Memory B cell (primary cell): Measurements from ENCODE around the gene NOG.
A peak's percentile ranks its signal among the peaks of the same experiment; 100 is the strongest.

Source experiments
- ATAC-seq: fragments of 150-1000 bp; cut with Tn5 transposase; 2 replicates; pipeline ENCODE4 v1.10.0; 2021; ENCODE audit warnings: low read depth, mild to moderate bottlenecking, moderate library complexity
- DNase-seq, 2 donors: peaks; one replicate each; pipeline ENCODE4 v3.0.0; 2022; ENCODE audit warnings: low spot score in 2 of 2
- H3K27ac Mint-ChIP-seq: one replicate; pipeline ENCODE4 v1.8.0; 2022; ENCODE audit warnings: mild to moderate bottlenecking, moderate library complexity, mixed read lengths
- H3K27me3 Mint-ChIP-seq: one replicate; pipeline ENCODE4 v1.8.0; 2022; ENCODE audit warnings: mixed read lengths
- H3K36me3 Mint-ChIP-seq: one replicate; pipeline ENCODE4 v1.8.0; 2022; ENCODE audit warnings: mild to moderate bottlenecking, mixed read lengths
- H3K4me1 Mint-ChIP-seq: one replicate; pipeline ENCODE4 v1.8.0; 2022; ENCODE audit warnings: mixed read lengths
- H3K4me3 Mint-ChIP-seq: one replicate; pipeline ENCODE4 v1.8.0; 2022; ENCODE audit warnings: mild to moderate bottlenecking, moderate library complexity, mixed read lengths
- H3K9me3 Mint-ChIP-seq: one replicate; pipeline ENCODE4 v1.8.0; 2022; ENCODE audit warnings: mixed read lengths

NOG gene

DNA sequence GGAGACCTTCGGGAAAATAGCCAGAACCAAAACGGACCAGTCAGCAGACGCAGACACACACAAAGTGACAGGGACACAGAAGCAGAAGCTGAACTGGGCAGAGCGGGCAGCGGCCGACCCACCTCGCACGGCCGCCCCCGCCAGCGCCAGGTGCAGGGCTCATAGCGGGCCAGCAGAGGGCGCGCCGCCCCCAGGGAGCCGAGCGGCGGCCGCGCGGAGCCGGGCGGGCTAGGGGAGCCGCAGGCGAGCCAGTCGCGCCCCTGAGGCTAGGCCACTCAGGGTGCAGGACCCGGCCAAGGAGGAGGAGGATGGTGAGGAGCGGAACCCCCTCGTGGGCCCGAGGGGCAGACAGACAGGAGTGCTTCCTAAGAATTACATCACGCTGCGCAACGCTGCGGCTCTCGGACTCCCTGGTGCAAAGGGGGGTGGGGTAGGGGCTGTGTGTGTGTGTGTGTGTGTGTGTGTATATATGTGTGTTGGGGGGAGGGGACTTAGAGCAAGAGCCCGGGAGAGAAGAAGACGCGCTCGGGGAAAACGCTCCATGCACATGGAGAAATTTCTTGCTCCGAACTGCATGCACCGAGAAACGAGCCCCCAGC, 913 bp upstream of the NOG start:
- ATAC-seq (peak; percentile 72), DNase-seq (peak; percentile 66 to 79)
- Mint-ChIP-seq H3K27me3 (peaks cover 27% of the 10 kb centered on the region), H3K4me1 (peaks cover 13% of the 10 kb centered on the region), H3K4me3 (peak overlapping the region; percentile 73), H3K27ac (no peak overlapping the region), H3K9me3 (no peaks in the 10 kb centered on the region), H3K36me3 (no peaks in the 10 kb centered on the region)

DNA sequence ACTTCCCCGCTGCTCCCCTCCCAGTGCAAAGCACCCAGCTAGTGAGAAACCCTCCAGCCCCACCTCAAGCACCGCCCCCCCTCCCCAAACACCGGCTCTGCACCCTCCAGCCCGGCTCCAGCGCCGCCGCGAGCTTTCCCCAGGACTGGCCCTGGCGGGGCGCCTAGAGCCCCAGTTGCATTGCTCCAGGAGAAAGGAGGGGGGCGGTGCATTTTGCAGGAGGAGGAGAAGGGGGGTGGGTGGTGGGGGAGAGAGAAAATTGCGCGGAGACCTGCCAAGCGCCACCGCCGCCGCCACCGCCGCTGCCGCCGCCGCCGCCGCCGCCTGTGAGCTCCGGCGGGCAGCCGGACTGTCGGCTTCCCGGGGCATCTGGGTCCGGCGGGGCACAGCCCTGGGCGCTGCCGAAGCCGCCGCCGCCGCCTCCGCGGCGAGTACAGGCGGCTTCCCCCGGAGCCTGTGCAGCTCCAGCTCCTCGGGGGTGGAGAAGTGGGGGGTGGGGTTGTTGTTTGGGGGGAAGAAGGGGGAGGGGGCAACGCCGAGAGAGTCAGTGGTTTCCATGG, 333 bp upstream of the NOG start:
- H3K4me3 Mint-ChIP-seq: peak overlapping the region; percentile 73
- H3K4me1 Mint-ChIP-seq: peaks cover 13% of the 10 kb centered on the region
- peaks cover 28% of the 10 kb centered on the region for H3K27me3 Mint-ChIP-seq
- ATAC-seq (peak; percentile 34), DNase-seq (peak; percentile 4 to 26)
- no peak overlapping the region for H3K27ac Mint-ChIP-seq
- H3K9me3 Mint-ChIP-seq: no peaks in the 10 kb centered on the region
- H3K36me3 Mint-ChIP-seq: no peaks in the 10 kb centered on the region

DNA sequence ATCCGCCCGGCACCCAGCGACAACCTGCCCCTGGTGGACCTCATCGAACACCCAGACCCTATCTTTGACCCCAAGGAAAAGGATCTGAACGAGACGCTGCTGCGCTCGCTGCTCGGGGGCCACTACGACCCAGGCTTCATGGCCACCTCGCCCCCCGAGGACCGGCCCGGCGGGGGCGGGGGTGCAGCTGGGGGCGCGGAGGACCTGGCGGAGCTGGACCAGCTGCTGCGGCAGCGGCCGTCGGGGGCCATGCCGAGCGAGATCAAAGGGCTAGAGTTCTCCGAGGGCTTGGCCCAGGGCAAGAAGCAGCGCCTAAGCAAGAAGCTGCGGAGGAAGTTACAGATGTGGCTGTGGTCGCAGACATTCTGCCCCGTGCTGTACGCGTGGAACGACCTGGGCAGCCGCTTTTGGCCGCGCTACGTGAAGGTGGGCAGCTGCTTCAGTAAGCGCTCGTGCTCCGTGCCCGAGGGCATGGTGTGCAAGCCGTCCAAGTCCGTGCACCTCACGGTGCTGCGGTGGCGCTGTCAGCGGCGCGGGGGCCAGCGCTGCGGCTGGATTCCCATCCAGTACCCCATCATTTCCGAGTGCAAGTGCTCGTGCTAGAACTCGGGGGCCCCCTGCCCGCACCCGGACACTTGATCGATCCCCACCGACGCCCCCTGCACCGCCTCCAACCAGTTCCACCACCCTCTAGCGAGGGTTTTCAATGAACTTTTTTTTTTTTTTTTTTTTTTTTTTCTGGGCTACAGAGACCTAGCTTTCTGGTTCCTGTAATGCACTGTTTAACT, 1.0 kb downstream of the NOG start:
- no peaks in the 10 kb centered on the region for H3K36me3 Mint-ChIP-seq
- peaks cover 31% of the 10 kb centered on the region for H3K27me3 Mint-ChIP-seq
- no peak overlapping the region for H3K27ac Mint-ChIP-seq
- H3K4me1 Mint-ChIP-seq: peaks cover 15% of the 10 kb centered on the region
- ATAC-seq (peak; percentile 30), DNase-seq (peak in 1 of 2 donors; percentile 35)
- H3K4me3 Mint-ChIP-seq: peak overlapping the region; percentile 57
- H3K9me3 Mint-ChIP-seq: no peaks in the 10 kb centered on the region

DNA sequence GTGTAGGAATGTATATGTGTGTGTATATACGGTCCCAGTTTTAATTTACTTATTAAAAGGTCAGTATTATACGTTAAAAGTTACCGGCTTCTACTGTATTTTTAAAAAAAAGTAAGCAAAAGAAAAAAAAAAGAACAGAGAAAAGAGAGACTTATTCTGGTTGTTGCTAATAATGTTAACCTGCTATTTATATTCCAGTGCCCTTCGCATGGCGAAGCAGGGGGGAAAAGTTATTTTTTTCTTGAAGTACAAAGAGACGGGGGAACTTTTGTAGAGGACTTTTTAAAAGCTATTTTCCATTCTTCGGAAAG, 1.6 kb downstream of the NOG start:
- H3K27me3 Mint-ChIP-seq: peaks cover 33% of the 10 kb centered on the region
- no peak overlapping the region for H3K27ac Mint-ChIP-seq
- no peaks in the 10 kb centered on the region for H3K9me3 Mint-ChIP-seq
- peaks cover 15% of the 10 kb centered on the region for H3K4me1 Mint-ChIP-seq
- DNase-seq (no peak), ATAC-seq (no peak)
- H3K36me3 Mint-ChIP-seq: no peaks in the 10 kb centered on the region
- H3K4me3 Mint-ChIP-seq: no peak overlapping the region

DNA sequence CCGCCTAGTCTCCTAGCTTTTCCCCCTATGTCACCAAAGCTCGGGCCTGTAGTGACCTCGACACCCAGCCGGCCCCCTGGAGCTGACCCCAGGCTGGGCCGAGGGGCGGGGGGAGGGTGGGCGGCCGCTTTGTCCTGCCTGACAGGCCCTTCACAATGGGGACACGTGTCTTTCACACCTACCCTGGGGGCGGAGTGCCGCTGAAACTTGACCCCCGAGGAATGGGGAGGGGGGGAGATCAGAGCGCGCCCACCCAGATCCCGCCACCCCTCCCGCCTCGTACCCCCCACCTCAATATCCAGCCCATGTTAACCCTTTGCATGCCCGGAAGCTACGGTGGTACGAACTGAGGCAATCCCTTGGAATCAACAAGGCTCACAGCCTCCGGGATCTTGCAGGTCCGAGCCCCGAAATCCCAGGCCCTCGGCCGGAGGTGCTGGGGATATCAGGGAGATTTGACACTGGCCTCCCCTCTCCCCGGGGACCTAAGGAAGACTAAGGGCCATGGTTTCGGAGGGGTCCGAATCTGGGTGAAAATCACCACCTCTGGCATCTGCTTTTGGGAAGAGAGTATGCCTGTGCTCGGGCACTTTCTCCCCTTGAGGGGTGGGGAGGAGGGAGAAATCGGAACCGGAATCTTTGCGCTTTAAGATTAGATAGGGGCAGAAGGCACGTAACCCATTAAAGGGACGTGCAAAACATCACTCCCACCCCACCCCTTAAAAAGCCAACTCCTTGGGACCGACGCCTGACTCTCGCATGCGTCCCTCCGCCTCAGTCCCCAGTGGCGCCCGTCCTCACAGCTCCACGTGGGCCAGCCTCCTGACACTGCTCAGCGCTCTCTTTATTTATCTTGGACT, 2.6 kb downstream of the NOG start:
- no peak overlapping the region for H3K27ac Mint-ChIP-seq
- ATAC-seq (no peak), DNase-seq (no peak)
- H3K4me3 Mint-ChIP-seq: peak overlapping the region; percentile 58
- peaks cover 33% of the 10 kb centered on the region for H3K27me3 Mint-ChIP-seq
- H3K9me3 Mint-ChIP-seq: no peaks in the 10 kb centered on the region
- H3K36me3 Mint-ChIP-seq: no peaks in the 10 kb centered on the region
- H3K4me1 Mint-ChIP-seq: peaks cover 15% of the 10 kb centered on the region

DNA sequence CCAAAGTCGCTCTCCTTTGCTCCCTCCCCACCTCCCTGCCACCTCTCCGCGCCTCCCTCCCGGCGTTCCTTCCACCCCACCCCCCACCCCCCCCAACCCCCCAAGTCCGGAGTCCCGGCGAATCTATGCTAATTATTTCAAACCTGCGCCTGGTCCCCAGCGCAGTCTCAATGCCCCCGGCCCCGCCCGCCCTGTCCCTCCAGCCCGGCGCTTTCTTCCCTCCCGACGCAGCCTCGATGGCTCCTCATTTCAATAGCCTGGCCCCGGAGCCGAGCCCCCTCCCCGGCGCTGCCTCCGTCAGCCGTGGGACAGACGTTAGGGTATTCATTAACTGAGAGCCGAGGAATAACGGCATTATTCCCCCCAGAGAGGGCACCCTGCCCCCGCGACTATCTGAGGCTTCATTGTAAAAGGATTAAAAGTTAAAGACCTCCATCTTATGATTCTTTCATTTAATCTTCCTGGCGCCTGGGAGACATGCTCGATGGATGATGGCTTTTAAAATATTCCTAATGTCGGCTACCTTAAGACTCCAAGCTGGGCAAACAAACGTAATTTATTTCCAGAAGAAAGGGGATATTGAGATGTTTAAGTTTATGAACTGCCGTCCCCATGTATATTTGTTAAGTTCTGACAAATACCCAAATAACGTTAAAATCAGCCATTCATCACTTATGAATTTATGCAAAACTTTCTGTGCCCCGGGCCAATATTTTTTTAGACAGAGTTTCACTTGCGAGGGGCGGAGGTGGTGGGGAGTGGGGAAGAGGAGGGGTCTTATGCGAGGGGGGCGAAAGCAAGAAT, 3.4 kb downstream of the NOG start:
- peaks cover 30% of the 10 kb centered on the region for H3K27me3 Mint-ChIP-seq
- ATAC-seq (no peak), DNase-seq (no peak)
- no peak overlapping the region for H3K27ac Mint-ChIP-seq
- peaks cover 15% of the 10 kb centered on the region for H3K4me1 Mint-ChIP-seq
- peak overlapping the region; percentile 66 for H3K4me3 Mint-ChIP-seq
- H3K9me3 Mint-ChIP-seq: no peaks in the 10 kb centered on the region
- no peaks in the 10 kb centered on the region for H3K36me3 Mint-ChIP-seq

DNA sequence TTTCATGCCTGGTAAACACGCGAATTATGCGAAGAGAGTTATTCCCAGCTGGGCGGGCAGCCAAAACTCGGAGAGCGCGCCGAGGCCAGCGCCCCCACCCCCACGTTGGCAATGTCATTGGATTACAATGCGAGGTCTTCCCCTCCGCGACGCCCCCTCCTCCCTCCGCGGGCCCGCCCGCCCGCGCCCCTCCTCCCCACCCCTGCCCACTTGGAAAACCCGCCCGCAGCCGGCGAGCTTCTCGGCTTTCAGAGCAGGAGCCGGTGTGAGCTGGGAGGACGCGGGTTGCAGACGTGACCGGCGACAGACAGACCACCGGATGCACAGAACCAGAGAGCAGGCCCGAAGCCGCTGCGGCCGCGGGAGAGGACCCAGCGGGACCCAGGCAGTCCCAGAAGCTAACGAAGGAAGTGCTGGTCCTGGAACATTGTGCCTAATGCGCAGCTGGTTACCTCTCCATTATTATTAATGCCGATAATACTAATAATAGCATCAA, 4.0 kb downstream of the NOG start:
- Mint-ChIP-seq H3K4me1 (peaks cover 12% of the 10 kb centered on the region), H3K4me3 (peak overlapping the region; percentile 66), H3K36me3 (no peaks in the 10 kb centered on the region), H3K9me3 (no peaks in the 10 kb centered on the region), H3K27ac (no peak overlapping the region), H3K27me3 (peaks cover 24% of the 10 kb centered on the region)
- DNase-seq: no peak
- ATAC-seq: no peak

DNA sequence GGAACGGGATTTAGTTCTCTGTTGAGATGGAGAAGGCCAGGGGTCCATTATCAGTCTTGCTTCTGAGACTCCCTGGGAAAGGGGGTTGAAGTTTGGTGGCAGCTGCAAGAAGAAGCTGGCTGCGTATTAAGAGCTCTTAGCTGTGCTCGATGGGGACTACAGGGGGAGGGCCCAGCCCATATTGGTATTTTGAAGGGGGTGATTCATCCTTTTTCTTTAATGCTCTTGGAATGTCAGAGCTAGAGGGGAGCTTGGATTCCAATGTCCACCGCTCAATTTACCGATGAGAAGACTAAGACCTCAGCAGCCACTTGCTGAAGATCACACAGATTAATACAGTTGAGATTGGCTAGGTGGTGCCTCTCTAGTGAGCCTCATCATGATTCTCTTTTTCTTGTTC, 5.0 kb downstream of the NOG start:
- Mint-ChIP-seq H3K36me3 (no peaks in the 10 kb centered on the region), H3K4me1 (peaks cover 11% of the 10 kb centered on the region), H3K27ac (no peak overlapping the region), H3K4me3 (no peak overlapping the region), H3K9me3 (no peaks in the 10 kb centered on the region), H3K27me3 (peaks cover 23% of the 10 kb centered on the region)
- ATAC-seq: no peak
- DNase-seq: no peak

DNA sequence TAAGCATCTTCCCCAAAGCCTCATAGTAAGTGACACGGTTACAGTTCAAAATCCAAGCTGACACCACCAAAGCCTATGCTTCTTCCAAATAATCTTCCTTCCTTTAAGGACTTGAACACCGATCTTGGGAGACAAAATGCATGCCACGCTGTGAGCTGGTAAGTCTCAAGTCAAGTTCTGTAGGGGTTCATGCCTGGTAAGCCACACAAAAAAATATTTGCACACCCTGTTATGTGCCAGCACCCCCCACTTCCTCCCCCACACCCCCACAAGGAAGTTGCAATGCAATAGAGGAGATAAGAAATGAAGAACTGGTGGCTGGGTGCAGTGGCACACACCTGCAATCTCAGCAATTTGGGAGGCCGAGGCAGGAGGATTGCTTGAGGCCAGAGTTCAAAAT, 5.6 kb downstream of the NOG start:
- H3K4me1 Mint-ChIP-seq: peaks cover 11% of the 10 kb centered on the region
- no peak overlapping the region for H3K27ac Mint-ChIP-seq
- H3K9me3 Mint-ChIP-seq: no peaks in the 10 kb centered on the region
- H3K36me3 Mint-ChIP-seq: no peaks in the 10 kb centered on the region
- ATAC-seq: no peak
- H3K4me3 Mint-ChIP-seq: no peak overlapping the region
- peaks cover 23% of the 10 kb centered on the region for H3K27me3 Mint-ChIP-seq
- DNase-seq: no peak

DNA sequence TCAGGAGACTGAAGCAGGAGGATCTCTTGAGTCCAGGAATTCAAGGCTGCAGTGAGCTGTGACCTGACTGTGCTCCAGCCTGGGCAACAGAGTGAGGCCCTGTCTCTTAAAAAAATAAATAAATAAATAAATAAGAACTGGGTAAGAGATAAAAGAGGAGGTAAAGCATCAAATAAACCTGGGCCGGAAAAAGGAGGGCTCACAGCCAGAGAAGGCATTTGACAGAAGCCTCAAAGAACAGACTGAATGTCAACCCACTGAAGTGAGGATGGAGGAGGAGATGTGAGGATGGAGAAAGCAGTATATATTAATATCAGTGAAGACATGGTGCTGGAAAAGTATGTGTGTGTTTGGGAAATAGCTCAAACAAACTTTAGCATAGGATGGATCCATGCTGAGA, 6.1 kb downstream of the NOG start:
- Mint-ChIP-seq H3K36me3 (no peaks in the 10 kb centered on the region), H3K27me3 (peaks cover 23% of the 10 kb centered on the region), H3K27ac (no peak overlapping the region), H3K9me3 (no peaks in the 10 kb centered on the region), H3K4me3 (no peak overlapping the region), H3K4me1 (peaks cover 11% of the 10 kb centered on the region)
- ATAC-seq (no peak), DNase-seq (no peak)

DNA sequence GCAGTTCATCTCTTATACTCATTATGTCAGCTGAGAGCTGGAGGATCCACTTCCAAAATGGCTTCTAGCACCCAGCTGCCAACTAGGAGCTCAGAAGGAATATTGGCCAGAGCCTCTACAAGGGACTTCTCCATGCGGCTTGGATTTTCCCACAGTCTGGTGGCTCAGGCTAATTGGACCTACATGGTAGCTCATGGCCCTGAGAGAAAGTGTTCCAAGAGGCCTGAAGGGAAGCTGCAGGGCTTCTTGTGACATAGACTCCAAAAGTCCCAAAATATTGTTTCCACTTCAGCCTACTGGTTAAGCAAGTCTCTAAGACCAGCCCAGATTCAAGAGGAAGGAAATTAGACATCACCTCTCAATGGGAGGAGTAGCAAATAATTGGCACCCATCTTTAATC, 6.8 kb downstream of the NOG start:
- H3K27me3 Mint-ChIP-seq: peaks cover 23% of the 10 kb centered on the region
- no peak overlapping the region for H3K4me3 Mint-ChIP-seq
- no peak overlapping the region for H3K27ac Mint-ChIP-seq
- H3K4me1 Mint-ChIP-seq: peaks cover 11% of the 10 kb centered on the region
- ATAC-seq (no peak), DNase-seq (no peak)
- no peaks in the 10 kb centered on the region for H3K36me3 Mint-ChIP-seq
- no peaks in the 10 kb centered on the region for H3K9me3 Mint-ChIP-seq

DNA sequence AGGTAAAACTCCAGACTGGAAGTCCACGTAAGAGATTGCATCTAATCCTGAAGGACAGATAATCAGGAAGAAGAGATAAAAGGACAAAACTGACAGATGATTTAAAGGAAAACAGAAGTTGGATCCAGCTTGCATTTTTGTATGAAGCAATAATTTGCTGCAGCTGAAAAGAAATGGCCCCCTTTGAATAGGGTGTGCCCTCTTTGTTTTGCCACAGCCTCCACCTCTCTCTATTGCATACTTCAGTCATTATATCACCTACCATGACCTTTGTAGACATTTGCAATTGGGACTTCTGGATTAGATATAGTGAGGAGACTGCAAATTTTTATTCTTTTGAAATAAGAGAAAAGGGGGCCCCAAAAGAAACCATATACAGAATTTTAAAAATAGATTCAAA, 8.1 kb downstream of the NOG start:
- no peaks in the 10 kb centered on the region for H3K9me3 Mint-ChIP-seq
- H3K27ac Mint-ChIP-seq: no peak overlapping the region
- no peaks in the 10 kb centered on the region for H3K36me3 Mint-ChIP-seq
- DNase-seq (no peak), ATAC-seq (no peak)
- H3K4me3 Mint-ChIP-seq: no peak overlapping the region
- peaks cover 9% of the 10 kb centered on the region for H3K4me1 Mint-ChIP-seq
- H3K27me3 Mint-ChIP-seq: peaks cover 25% of the 10 kb centered on the region

DNA sequence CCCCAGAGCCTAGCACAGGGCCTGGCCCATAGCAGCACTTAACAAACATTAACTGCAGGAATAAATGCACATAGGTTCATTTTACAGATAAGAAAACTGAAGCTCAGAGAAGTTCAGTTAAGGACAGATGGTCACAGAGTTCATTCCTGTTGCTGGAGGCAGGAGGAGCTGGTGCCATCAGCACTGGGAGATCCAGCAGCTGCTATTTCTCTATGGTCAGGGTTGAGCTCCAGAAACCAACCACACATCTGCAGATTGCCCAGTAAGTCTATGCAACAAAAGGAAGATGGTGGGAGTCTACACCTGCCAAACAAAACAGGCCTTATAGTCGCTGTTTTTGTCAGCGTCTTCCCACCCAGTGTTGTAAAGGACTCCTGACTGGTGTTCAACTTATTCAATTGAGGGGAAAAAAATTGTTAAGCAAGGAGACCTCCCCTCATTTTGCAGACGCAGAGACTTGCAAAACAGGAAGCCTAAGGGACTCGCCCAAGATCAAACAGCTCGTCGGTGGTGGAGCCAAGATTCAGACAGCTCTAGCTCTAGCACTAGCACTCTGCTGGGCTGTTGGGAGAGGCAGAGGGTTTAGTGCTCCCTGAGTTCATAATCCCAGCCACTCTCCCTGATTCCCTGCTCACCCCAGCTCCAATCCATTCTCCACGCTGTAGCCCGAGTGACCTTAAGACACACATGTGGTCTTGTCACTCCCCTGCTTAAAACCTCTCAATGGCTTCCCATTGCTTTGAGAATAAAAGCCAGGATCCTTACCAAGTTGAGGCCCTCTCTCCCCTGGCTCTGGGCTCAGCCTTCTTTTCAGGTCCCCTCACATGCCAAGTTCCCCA, 9.0 kb downstream of the NOG start:
- peaks cover 22% of the 10 kb centered on the region for H3K27me3 Mint-ChIP-seq
- ATAC-seq (no peak), DNase-seq (no peak)
- H3K4me1 Mint-ChIP-seq: peaks cover 2% of the 10 kb centered on the region
- H3K9me3 Mint-ChIP-seq: no peaks in the 10 kb centered on the region
- no peak overlapping the region for H3K4me3 Mint-ChIP-seq
- H3K36me3 Mint-ChIP-seq: no peaks in the 10 kb centered on the region
- H3K27ac Mint-ChIP-seq: no peak overlapping the region
